Esophagus (tissue), 2 donors: Measurements from ENCODE around the gene CES1. TPM values are rescaled to one million over a fixed set of nuclear protein-coding genes. Genes with fewer than 3 reads are reported as not detected.
"Not testable (repeated sequence)": the region's sequence is repeated elsewhere in the genome, so short reads cannot be mapped to it uniquely, and the experiment has no call there.

Experiments
- H3K27ac ChIP-seq, 2 donors: one replicate each; pipeline ENCODE4 v1.5.1; 2013; ENCODE audit warnings: low read depth in 2 of 2, mild to moderate bottlenecking in 2 of 2, inconsistent platforms in 1 of 2, low read length in 1 of 2, moderate library complexity in 1 of 2
- H3K27me3 ChIP-seq, 2 donors: one replicate each; pipeline ENCODE4 v1.6.1; 2013; ENCODE audit warnings: low read length in 2 of 2, control low read depth in 1 of 2, mild to moderate bottlenecking in 1 of 2; ENCODE audit not compliant: insufficient read depth in 2 of 2, control insufficient read depth in 1 of 2
- H3K36me3 ChIP-seq, 2 donors: one replicate each; pipeline ENCODE4 v1.6.1; 2013; ENCODE audit warnings: low read length in 1 of 2; ENCODE audit not compliant: control insufficient read depth in 2 of 2, insufficient read depth in 2 of 2
- H3K4me1 ChIP-seq, 2 donors: one replicate each; pipeline ENCODE4 v1.6.1; 2013; ENCODE audit warnings: low read length in 1 of 2; ENCODE audit not compliant: control insufficient read depth in 2 of 2, insufficient read depth in 2 of 2
- H3K4me3 ChIP-seq, 2 donors: one replicate each; pipeline ENCODE4 v1.5.1; 2013; ENCODE audit warnings: low read length in 2 of 2, mild to moderate bottlenecking in 2 of 2, low read depth in 1 of 2, moderate library complexity in 1 of 2
- H3K9me3 ChIP-seq, 2 donors: one replicate each; pipeline ENCODE4 v1.6.1; 2013; ENCODE audit warnings: mild to moderate bottlenecking in 2 of 2, low read depth in 1 of 2, low read length in 1 of 2, moderate library complexity in 1 of 2; ENCODE audit not compliant: control insufficient read depth in 2 of 2, insufficient read depth in 1 of 2
- WGBS, 2 donors: extraction: QIAGEN DNeasy Blood & Tissue Kit; methylation state at CpG; one replicate each; pipeline ENCODE4 v1.1.7; 2013; 5-methylcytosine and 5-hydroxymethylcytosine counted together
- polyA plus RNA-seq, 2 donors: library from polyadenylated mRNA; stranded (reverse); fragments of 200-250 nt; gene quantifications; one replicate each; pipeline ENCODE4 v1.2.3, GENCODE V29; 2013
- donor health status: healthy with polysubstance abuse.
- donor health status: Bipolar disorder and iron deficiency.

Gene CES1
- polyA plus RNA-seq, 2 donors, result 11.7 to 48.1 TPM

- not testable (repeated sequence) for H3K4me1 ChIP-seq, H3K4me3 ChIP-seq, H3K36me3 ChIP-seq, H3K27ac ChIP-seq, H3K9me3 ChIP-seq, H3K27me3 ChIP-seq
- WGBS, 2 donors, result 47 to 52% methylated on average over 6 of the region's 6 CpGs
These were observed 75.0 kb downstream of the CES1 start for GRCh38 chr16:55757595-55758527.

GRCh38 chr16:55756963-55757362, 75.9 kb downstream of the CES1 start:
- 74% methylated on average over 4 of the region's 4 CpGs for WGBS, 2 donors
- no peak overlapping the region for H3K27ac ChIP-seq
- H3K36me3 ChIP-seq, result no peaks in the 10 kb centered on the region
- no peaks in the 10 kb centered on the region for H3K27me3 ChIP-seq
- no peak overlapping the region for H3K4me3 ChIP-seq
- peaks cover 0 to 2% of the 10 kb centered on the region in 2 donors for H3K9me3 ChIP-seq
- no peaks in the 10 kb centered on the region for H3K4me1 ChIP-seq

GRCh38 chr16:55754056-55754455, 78.8 kb downstream of the CES1 start:
- no peak overlapping the region for H3K4me3 ChIP-seq
- no peak overlapping the region for H3K27ac ChIP-seq
- H3K27me3 ChIP-seq, result no peaks in the 10 kb centered on the region
- H3K36me3 ChIP-seq, result no peaks in the 10 kb centered on the region
- H3K4me1 ChIP-seq, result no peaks in the 10 kb centered on the region
- H3K9me3 ChIP-seq, result peaks cover 0 to 4% of the 10 kb centered on the region in 2 donors

GRCh38 chr16:55753145-55753631, 79.7 kb downstream of the CES1 start:
- H3K27ac ChIP-seq, result peak overlapping the region in 1 of 2 donors; percentile 44
- H3K4me3 ChIP-seq, H3K27me3 ChIP-seq, H3K36me3 ChIP-seq, H3K9me3 ChIP-seq, H3K4me1 ChIP-seq: not testable (repeated sequence)
- 50 to 55% methylated on average over 4 of the region's 4 CpGs for WGBS, 2 donors

Other genes with a start within 250 kb of the CES1 start
- under 1 TPM; 0.06 to 0.10 TPM for gene SLC6A2, start 177.1 kb downstream of the CES1 start, polyA plus RNA-seq
- gene CES5A, start 42.3 kb upstream of the CES1 start, polyA plus RNA-seq, result under 1 TPM in 1 of 2 donors, not detected in 1; 0.04 TPM